Measurements from ENCODE around the gene EPAS1. TPM values are rescaled to one million over a fixed set of nuclear protein-coding genes. Genes with fewer than 3 reads are reported as not detected.

EPAS1 gene
- total and polyA plus RNA-seq, 12 donors, result 25.2 to 307 (median 175) TPM

GRCh38 chr2:46350029-46350689 lies 53.0 kb downstream of the EPAS1 start:
- no peak for TF ChIP-seq CTCF (IDR thresholded peaks at IDR 0.05)
- no peak for TF ChIP-seq POLR2A (IDR thresholded peaks at IDR 0.05)
- 62 to 74% (median 69%) methylated on average over 8 of the region's 8 CpGs for WGBS, 4 donors
- peak overlapping the region in 1 of 5 donors; percentile 69 for H3K27ac ChIP-seq
- no peaks in the 10 kb centered on the region for H3K27me3 ChIP-seq
- peaks cover 0 to 21% of the 10 kb centered on the region in 2 donors for H3K4me1 ChIP-seq (replicated peaks in 1 of 2)
- H3K36me3 ChIP-seq (replicated peaks in 1 of 2), result peaks cover 0 to 11% of the 10 kb centered on the region in 2 donors
- no peak overlapping the region for H3K4me3 ChIP-seq
- no peaks in the 10 kb centered on the region for H3K9me3 ChIP-seq (replicated peaks in 1 of 3)
- intact Hi-C loops (cut with DNase I), result no loop called here
- peak in 1 of 7 donors; percentile 14 for DNase-seq

GRCh38 chr2:46351098-46351749 lies 54.0 kb downstream of the EPAS1 start:
- Histone ChIP-seq H3K36me3 (replicated peaks in 1 of 2) (peaks cover 0 to 12% of the 10 kb centered on the region in 2 donors), H3K27ac (peak overlapping the region in 1 of 5 donors; percentile 69), H3K27me3 (no peaks in the 10 kb centered on the region), H3K9me3 (replicated peaks in 1 of 3) (no peaks in the 10 kb centered on the region), H3K4me1 (replicated peaks in 1 of 2) (peaks cover 0 to 11% of the 10 kb centered on the region in 2 donors), H3K4me3 (no peak overlapping the region)
- intact Hi-C loops (cut with DNase I), result no loop called here
- WGBS, 4 donors, result 56 to 87% (median 65%) methylated on average over 5 of the region's 5 CpGs
- TF ChIP-seq POLR2A (IDR thresholded peaks at IDR 0.05), result no peak
- TF ChIP-seq CTCF (IDR thresholded peaks at IDR 0.05), result no peak
- DNase-seq, result no peak

- WGBS, 4 donors, result 55 to 75% (median 69%) methylated on average over 10 of the region's 10 CpGs
- no peak overlapping the region for H3K4me3 ChIP-seq
- DNase-seq, result peak in 5 of 7 donors; percentile 18 to 62 (median 38)
- H3K4me1 ChIP-seq (replicated peaks in 1 of 2), result peaks cover 0 to 11% of the 10 kb centered on the region in 2 donors
- no peaks in the 10 kb centered on the region for H3K9me3 ChIP-seq (replicated peaks in 1 of 3)
- peaks cover 0 to 16% of the 10 kb centered on the region in 2 donors for H3K36me3 ChIP-seq (replicated peaks in 1 of 2)
- intact Hi-C loops (cut with DNase I), result no loop called here
- peak overlapping the region in 2 of 5 donors; percentile 10 to 69 for H3K27ac ChIP-seq
- no peaks in the 10 kb centered on the region for H3K27me3 ChIP-seq
- no peak for TF ChIP-seq CTCF (IDR thresholded peaks at IDR 0.05)
- no peak for TF ChIP-seq POLR2A (IDR thresholded peaks at IDR 0.05)
Measured at GRCh38 chr2:46351750-46352138, 54.5 kb downstream of the EPAS1 start.

GRCh38 chr2:46352621-46353020 lies 55.4 kb downstream of the EPAS1 start:
- DNase-seq, result peak in 1 of 7 donors; percentile 30
- Histone ChIP-seq H3K4me3 (no peak overlapping the region), H3K36me3 (replicated peaks in 1 of 2) (peaks cover 0 to 15% of the 10 kb centered on the region in 2 donors), H3K27ac (peak overlapping the region in 2 of 5 donors; percentile 10 to 69), H3K4me1 (replicated peaks in 1 of 2) (peaks cover 0 to 11% of the 10 kb centered on the region in 2 donors), H3K27me3 (no peaks in the 10 kb centered on the region), H3K9me3 (replicated peaks in 1 of 3) (no peaks in the 10 kb centered on the region)
- 63 to 79% (median 76%) methylated on average over 6 to 8 of the region's 8 CpGs for WGBS, 4 donors
- TF ChIP-seq CTCF (IDR thresholded peaks at IDR 0.05) (no peak), POLR2A (IDR thresholded peaks at IDR 0.05) (no peak)
- intact Hi-C loops (cut with DNase I), result no loop called here

Measured in adrenal gland (tissue), 12 donors.